LNCaP clone FGC (cell line): ENCODE results near the gene PBX1.

Source experiments
- DNase-seq: peaks from one replicate; pipeline ENCODE4 v3.0.0-alpha.2; 2011; ENCODE audit warnings: low read depth
- H3K4me3 ChIP-seq: 2 replicates; pipeline ENCODE4 v1.5.1; 2011; ENCODE audit warnings: mild to moderate bottlenecking, low read depth, low read length, control low read depth
- CTCF ChIP-seq: IDR thresholded peaks from 2 replicates; pipeline ENCODE4 v1.5.1; 2012; ENCODE audit warnings: mild to moderate bottlenecking; ENCODE audit not compliant: control insufficient read depth, insufficient read depth; ENCODE audit errors: extremely low read depth

PBX1 gene

GRCh38 chr1:164583196-164583595, 24.2 kb downstream of the PBX1 start:
- no peak for TF ChIP-seq CTCF
- DNase-seq = no peak

GRCh38 chr1:164583835-164584539, 25.0 kb downstream of the PBX1 start:
- no peak for TF ChIP-seq CTCF
- no peak overlapping the region for H3K4me3 ChIP-seq
- DNase-seq = no peak

More at GRCh38 chr1:164583196-164583595, 24.2 kb downstream of the PBX1 start:
- H3K4me3 ChIP-seq = no peak overlapping the region

GRCh38 chr1:164586591-164586990, 27.6 kb downstream of the PBX1 start:
- DNase-seq = no peak
- TF ChIP-seq CTCF = no peak
- H3K4me3 ChIP-seq = no peak overlapping the region

GRCh38 chr1:164587617-164588501, 28.9 kb downstream of the PBX1 start:
- no peak for DNase-seq
- no peak overlapping the region for H3K4me3 ChIP-seq
- no peak for TF ChIP-seq CTCF

GRCh38 chr1:164588516-164589341, 29.7 kb downstream of the PBX1 start:
- no peak for TF ChIP-seq CTCF
- no peak overlapping the region for H3K4me3 ChIP-seq
- DNase-seq = no peak

GRCh38 chr1:164589408-164589807, 30.4 kb downstream of the PBX1 start:
- H3K4me3 ChIP-seq = no peak overlapping the region
- TF ChIP-seq CTCF = no peak
- DNase-seq = no peak
